ENCODE measurements around the gene DAPK1. TPM values are rescaled to one million over a fixed set of nuclear protein-coding genes. Genes with fewer than 3 reads are reported as not detected.

DAPK1 gene
- polyA plus RNA-seq, 1 of the 3 experiments (the other 2 are of a cell fraction), result 0.61 TPM

DNA sequence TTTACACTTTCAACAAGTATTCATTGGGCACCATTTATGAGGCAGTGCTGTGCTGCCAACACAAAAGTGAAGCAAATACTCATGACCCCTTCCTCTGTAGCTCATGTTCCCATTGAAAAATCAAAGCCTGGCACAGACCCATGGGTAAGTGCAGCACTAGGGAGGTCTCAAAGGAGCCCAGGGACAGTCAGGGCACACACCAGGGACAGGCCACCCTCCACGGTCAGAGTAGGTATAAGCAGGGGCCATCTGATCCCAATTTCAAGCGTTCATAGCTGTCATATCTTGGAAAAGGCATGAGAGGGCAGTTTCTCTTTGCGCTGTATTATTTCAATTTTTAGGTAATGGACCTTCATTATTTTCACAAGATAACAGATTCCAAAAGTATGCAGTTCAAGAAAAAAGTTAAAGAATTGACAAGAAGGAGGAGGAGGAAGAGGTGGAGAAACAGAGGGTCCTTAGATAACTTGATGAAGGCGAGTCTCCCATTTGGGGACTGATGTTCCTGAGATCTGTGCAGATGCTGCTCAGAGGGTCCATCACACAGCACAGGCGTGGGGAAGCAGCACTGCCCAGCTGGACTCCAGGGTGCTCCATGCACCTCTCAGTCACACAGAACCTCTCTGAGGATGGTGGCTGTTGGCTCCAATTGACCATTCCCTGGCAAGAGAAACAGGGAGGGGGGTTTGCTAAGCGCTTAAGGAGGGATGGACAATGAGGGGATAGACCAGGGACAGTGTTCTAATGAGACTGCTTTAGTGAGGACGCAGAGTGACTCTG lies 235.8 kb downstream of the DAPK1 start:
- Histone ChIP-seq H3K4me3 (ENCODE audit: low read depth in 2 of 2, low read length in 1 of 2) (no peak overlapping the region), H3K27ac (ENCODE audit: low read depth in 2 of 2, low read length in 1 of 2) (no peak overlapping the region), H3F3A (replicated peaks; ENCODE audit: insufficient read depth) (no peaks in the 10 kb centered on the region), H3K36me3 (replicated peaks in 1 of 2; ENCODE audit: control insufficient read depth in 1 of 2, insufficient read depth in 2 of 2, low read length in 1 of 2) (peaks cover 21 to 31% of the 10 kb centered on the region in 2 experiments), H3K9me2 (no peaks in the 10 kb centered on the region), H3K4me1 (ENCODE audit: control insufficient read depth in 1 of 2, insufficient read depth in 2 of 2, low read depth in 1 of 2, low read length in 1 of 2) (no peaks in the 10 kb centered on the region; a peak in 1 of 4 replicates), H3K27me3 (ENCODE audit: insufficient read depth) (no peaks in the 10 kb centered on the region), H3K4me2 (no peak overlapping the region), H2AFZ (ENCODE audit: low read depth) (no peak overlapping the region), H4K20me1 (ENCODE audit: insufficient read depth) (no peaks in the 10 kb centered on the region), H3K79me2 (ENCODE audit: insufficient read depth) (no peaks in the 10 kb centered on the region), H3K9ac (no peak overlapping the region), H3K9me3 (no peaks in the 10 kb centered on the region)
- POLR2A ChIA-PET, result no interaction called here
- CTCF ChIA-PET, result interaction anchor here (1.2 kb wide), 1 partner anchor 55 kb away, joined by 3 read pairs; no protein-coding TSS in a partner anchor
- TF ChIP-seq FOSL2 (IDR thresholded peaks at IDR 0.05; ENCODE audit: borderline replicate concordance, low read depth) (no peak), CTCF (IDR thresholded peaks at IDR 0.05) (no peak), CHD2 (IDR thresholded peaks at IDR 0.05; ENCODE audit: low read length, partially characterized antibody) (no peak), REST (IDR thresholded peaks at IDR 0.05; ENCODE audit: low read depth, low read length) (no peak), POLR2AphosphoS5 (IDR thresholded peaks at IDR 0.05; ENCODE audit: low read depth, low read length) (no peak), USF1 (IDR thresholded peaks at IDR 0.05; ENCODE audit: borderline replicate concordance, low read depth) (no peak), GABPA (IDR thresholded peaks at IDR 0.05; ENCODE audit: low read depth) (no peak), TCF12 (IDR thresholded peaks at IDR 0.05) (no peak), SIN3A (IDR thresholded peaks at IDR 0.05; ENCODE audit: borderline replicate concordance, low read depth, low read length) (no peak), NRF1 (IDR thresholded peaks at IDR 0.05; ENCODE audit: low read depth, low read length) (no peak), JUND (IDR thresholded peaks at IDR 0.05) (no peak), MXI1 (IDR thresholded peaks at IDR 0.05; ENCODE audit: low read depth, low read length) (no peak), TEAD4 (IDR thresholded peaks at IDR 0.05; ENCODE audit: borderline replicate concordance, insufficient read depth) (no peak), MEF2A (IDR thresholded peaks at IDR 0.05; ENCODE audit: borderline replicate concordance, low read depth) (no peak)
- TF ChIP-seq, protein P1, sequence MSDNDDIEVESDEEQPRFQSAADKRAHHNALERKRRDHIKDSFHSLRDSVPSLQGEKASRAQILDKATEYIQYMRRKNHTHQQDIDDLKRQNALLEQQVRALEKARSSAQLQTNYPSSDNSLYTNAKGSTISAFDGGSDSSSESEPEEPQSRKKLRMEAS (IDR thresholded peaks at IDR 0.05; ENCODE audit: low read depth), result no peak
- WGBS (ENCODE audit: low lambda C conversion rate), result 80% methylated on average over 7 of the region's 7 CpGs
- DNase-seq, result no peak

All from SK-N-SH (cell line).